ENCODE measurements around the gene FFAR3.

GRCh38 chr19:35334144-35334753 is 24.0 kb upstream of the FFAR3 start:
- TF ChIP-seq ZNF274 (IDR thresholded peaks at IDR 0.05; ENCODE audit: low read depth, low read length): no peak
- TF ChIP-seq YY1 (IDR thresholded peaks at IDR 0.05; ENCODE audit: insufficient read depth, insufficient read length): no peak
